SU-DHL-6 (cell line): ENCODE data around the gene EFCAB12.
"Not testable (repeated sequence)": the region's sequence is repeated elsewhere in the genome, so short reads cannot be mapped to it uniquely, and the experiment has no call there.

Experiments used
- H2AFZ ChIP-seq: fragments of 200-600 bp; sonication (generic); 2 replicates; pipeline ENCODE4 v1.6.1; 2014; ENCODE audit warnings: low read depth, mild to moderate bottlenecking, moderate library complexity, mixed read lengths, antibody characterized with exemption, low read length; ENCODE audit not compliant: severe bottlenecking
- H3F3A ChIP-seq: fragments of 200-600 bp; shearing (Covaris generic); 2 replicates; pipeline ENCODE4 v1.6.0; 2016; ENCODE audit warnings: antibody characterized with exemption, mild to moderate bottlenecking; ENCODE audit not compliant: insufficient read depth
- H3K27ac ChIP-seq: fragments of 200-600 bp; sonication (generic); 2 replicates; pipeline ENCODE4 v1.5.1; 2016; ENCODE audit warnings: low read depth, mild to moderate bottlenecking, low read length, moderate library complexity, mixed read lengths
- H3K27me3 ChIP-seq: fragments of 200-600 bp; sonication (generic), shearing (Covaris generic); 2 replicates; pipeline ENCODE4 v1.6.0; 2014; ENCODE audit warnings: mild to moderate bottlenecking, low read length
- H3K36me3 ChIP-seq: fragments of 200-600 bp; sonication (generic); 2 replicates; pipeline ENCODE4 v1.6.1; 2014; ENCODE audit warnings: mild to moderate bottlenecking, low read length, mixed read lengths
- H3K4me2 ChIP-seq: fragments of 300-600, 200-600 bp; shearing (Covaris generic), sonication (generic); 2 replicates; pipeline ENCODE4 v1.6.0; 2014; ENCODE audit warnings: low read length, low read depth, mild to moderate bottlenecking; ENCODE audit not compliant: poor library complexity, severe bottlenecking
- H3K4me3 ChIP-seq: fragments of 200-600 bp; sonication (generic); 2 replicates; pipeline ENCODE4 v1.5.1; 2014; ENCODE audit warnings: antibody characterized with exemption, low read length, mild to moderate bottlenecking, mixed read lengths; ENCODE audit not compliant: insufficient read depth, poor library complexity, severe bottlenecking
- H3K79me2 ChIP-seq: fragments of 200-600 bp; sonication (generic); 2 replicates; pipeline ENCODE4 v1.6.1; 2014; ENCODE audit warnings: mild to moderate bottlenecking, low read length, moderate library complexity; ENCODE audit not compliant: insufficient read depth
- H3K9ac ChIP-seq: fragments of 200-600 bp; sonication (generic); 2 replicates; pipeline ENCODE4 v1.7.0; 2014; ENCODE audit warnings: mild to moderate bottlenecking, low read length
- H3K9me2 ChIP-seq: fragments of 200-600 bp; sonication (generic); replicated peaks from 2 replicates; pipeline ENCODE4 v1.6.1; 2014; ENCODE audit warnings: low read length; ENCODE audit not compliant: insufficient read depth
- H3K9me3 ChIP-seq: fragments of 200-600 bp; sonication (generic); 2 replicates; pipeline ENCODE4 v1.6.1; 2014; ENCODE audit warnings: low read length, mixed read lengths; ENCODE audit not compliant: insufficient read depth
- H4K20me1 ChIP-seq: fragments of 200-600 bp; sonication (generic); 2 replicates; pipeline ENCODE4 v1.6.1; 2014; ENCODE audit warnings: low read depth, mild to moderate bottlenecking, antibody characterized with exemption, low read length, moderate library complexity, mixed read lengths
- EZH2phosphoT487 ChIP-seq: fragments of 200-600 bp; sonication (generic), shearing (Covaris generic); conservative IDR thresholded peaks from 2 replicates; pipeline ENCODE4 v1.6.1; 2018; ENCODE audit warnings: mild to moderate bottlenecking, antibody characterized with exemption, low read length, moderate library complexity, mixed read lengths
- TF ChIP-seq, protein P1 (sequence below): fragments of 200-600 bp; sonication (generic); IDR thresholded peaks from one replicate; pipeline ENCODE4 v1.5.1; 2017; ENCODE audit warnings: antibody characterized with exemption, mild to moderate bottlenecking, low read length, moderate library complexity; ENCODE audit not compliant: insufficient read depth, poor library complexity, severe bottlenecking

EFCAB12 gene

DNA sequence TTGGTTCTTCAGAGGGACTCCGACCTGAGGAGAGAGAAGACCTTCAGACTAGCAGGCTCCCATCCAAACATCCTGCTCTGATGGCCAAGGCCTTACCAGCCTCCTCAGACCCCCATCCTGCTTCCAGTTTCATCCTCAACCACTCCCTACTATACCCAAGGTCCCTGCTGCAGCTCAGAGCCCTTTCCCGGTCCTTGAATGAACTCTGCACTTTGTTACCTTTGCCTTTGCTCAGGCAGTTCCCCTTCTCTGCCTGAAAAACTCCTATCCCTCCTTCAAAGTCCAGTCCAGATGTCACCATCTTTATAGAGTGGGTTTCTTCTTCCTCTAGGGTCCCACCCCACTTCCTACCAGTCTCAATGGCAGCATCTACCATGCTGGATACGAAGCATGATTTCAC, 13.1 kb downstream of the EFCAB12 start:
- Histone ChIP-seq H3K9ac (no peak overlapping the region), H3K36me3 (no peaks in the 10 kb centered on the region), H3K4me2 (no peak overlapping the region), H3K9me3 (no peaks in the 10 kb centered on the region), H3K4me3 (no peak overlapping the region), H3K9me2 (no peaks in the 10 kb centered on the region), H3F3A (no peaks in the 10 kb centered on the region), H3K79me2 (no peaks in the 10 kb centered on the region), H2AFZ (no peak overlapping the region), H3K27me3 (no peaks in the 10 kb centered on the region), H3K27ac (no peak overlapping the region), H4K20me1 (no peaks in the 10 kb centered on the region)
- TF ChIP-seq, protein P1, sequence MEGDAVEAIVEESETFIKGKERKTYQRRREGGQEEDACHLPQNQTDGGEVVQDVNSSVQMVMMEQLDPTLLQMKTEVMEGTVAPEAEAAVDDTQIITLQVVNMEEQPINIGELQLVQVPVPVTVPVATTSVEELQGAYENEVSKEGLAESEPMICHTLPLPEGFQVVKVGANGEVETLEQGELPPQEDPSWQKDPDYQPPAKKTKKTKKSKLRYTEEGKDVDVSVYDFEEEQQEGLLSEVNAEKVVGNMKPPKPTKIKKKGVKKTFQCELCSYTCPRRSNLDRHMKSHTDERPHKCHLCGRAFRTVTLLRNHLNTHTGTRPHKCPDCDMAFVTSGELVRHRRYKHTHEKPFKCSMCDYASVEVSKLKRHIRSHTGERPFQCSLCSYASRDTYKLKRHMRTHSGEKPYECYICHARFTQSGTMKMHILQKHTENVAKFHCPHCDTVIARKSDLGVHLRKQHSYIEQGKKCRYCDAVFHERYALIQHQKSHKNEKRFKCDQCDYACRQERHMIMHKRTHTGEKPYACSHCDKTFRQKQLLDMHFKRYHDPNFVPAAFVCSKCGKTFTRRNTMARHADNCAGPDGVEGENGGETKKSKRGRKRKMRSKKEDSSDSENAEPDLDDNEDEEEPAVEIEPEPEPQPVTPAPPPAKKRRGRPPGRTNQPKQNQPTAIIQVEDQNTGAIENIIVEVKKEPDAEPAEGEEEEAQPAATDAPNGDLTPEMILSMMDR, result no peak

DNA sequence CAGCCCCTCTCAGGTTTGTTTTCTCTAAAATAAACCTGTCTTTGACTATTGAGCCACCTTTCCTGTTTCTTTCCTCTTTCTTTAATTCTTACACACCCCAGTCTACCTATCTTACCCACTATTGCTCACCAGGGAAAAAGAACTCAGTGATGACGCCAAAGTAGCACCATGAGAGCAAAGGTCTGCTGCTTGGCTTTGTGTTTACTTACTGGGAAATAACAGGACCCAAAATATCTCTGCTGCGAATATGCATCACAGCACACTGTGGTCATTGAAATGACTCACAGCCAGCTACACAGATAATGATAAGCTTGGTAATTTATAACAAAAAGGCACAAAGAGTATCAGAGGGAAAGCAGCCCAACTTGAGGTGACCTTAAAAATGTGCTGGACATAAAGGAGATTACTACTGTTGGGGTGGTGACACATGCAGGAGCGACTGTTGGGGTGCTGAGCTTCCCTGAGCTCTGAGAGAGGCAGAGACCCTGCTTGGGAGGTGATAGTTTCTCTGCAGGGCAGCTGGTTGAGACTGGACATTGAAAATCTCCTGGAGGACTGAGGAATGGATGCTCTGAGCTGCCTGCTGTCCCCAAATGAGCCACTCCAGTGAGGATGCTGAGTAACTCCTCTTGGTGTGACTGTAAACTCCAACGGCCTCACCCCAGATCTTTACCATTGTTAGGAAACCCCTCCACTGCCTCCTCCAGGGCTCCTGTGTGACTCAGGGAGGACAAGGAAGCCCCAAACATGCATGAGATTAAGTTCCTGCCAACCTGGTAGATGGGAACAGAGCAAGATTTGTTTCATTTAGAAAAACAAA, 14.5 kb downstream of the EFCAB12 start:
- no peaks in the 10 kb centered on the region for H4K20me1 ChIP-seq
- H3K27me3 ChIP-seq, result no peaks in the 10 kb centered on the region
- no peak overlapping the region for H3K9ac ChIP-seq
- TF ChIP-seq EZH2phosphoT487, result no peak
- TF ChIP-seq, protein P1, result no peak
- H3K9me3 ChIP-seq, result no peaks in the 10 kb centered on the region
- no peak overlapping the region for H2AFZ ChIP-seq
- no peak overlapping the region for H3K27ac ChIP-seq
- H3K4me3 ChIP-seq, result no peak overlapping the region
- no peaks in the 10 kb centered on the region for H3F3A ChIP-seq
- H3K9me2 ChIP-seq, result no peaks in the 10 kb centered on the region
- H3K4me2 ChIP-seq, result no peak overlapping the region
- H3K36me3 ChIP-seq, result no peaks in the 10 kb centered on the region
- no peaks in the 10 kb centered on the region for H3K79me2 ChIP-seq

DNA sequence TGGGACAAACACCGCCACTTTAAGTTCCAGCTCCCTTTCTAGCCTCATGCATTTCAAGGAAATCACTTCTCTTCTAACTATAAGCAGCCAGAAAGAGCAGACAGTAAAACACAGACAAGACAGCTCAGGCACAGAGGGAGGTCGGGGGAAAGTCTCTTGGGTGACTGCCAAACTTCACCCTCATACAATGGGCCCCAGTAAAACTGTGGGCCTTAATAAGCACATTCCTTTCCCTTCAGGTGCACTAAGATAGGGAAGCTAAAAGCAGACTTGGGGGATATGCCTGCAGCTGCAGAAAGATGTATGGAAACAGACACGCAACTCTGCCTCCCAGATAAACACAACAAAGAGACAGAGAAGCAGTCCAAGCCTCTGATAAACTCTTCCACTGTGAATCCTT, 15.2 kb downstream of the EFCAB12 start:
- not testable (repeated sequence) for H3K79me2 ChIP-seq, H3K4me2 ChIP-seq, H3F3A ChIP-seq, H4K20me1 ChIP-seq, H3K9me2 ChIP-seq, H3K9ac ChIP-seq, H3K27ac ChIP-seq, H3K9me3 ChIP-seq, H2AFZ ChIP-seq, H3K27me3 ChIP-seq, H3K4me3 ChIP-seq, H3K36me3 ChIP-seq

DNA sequence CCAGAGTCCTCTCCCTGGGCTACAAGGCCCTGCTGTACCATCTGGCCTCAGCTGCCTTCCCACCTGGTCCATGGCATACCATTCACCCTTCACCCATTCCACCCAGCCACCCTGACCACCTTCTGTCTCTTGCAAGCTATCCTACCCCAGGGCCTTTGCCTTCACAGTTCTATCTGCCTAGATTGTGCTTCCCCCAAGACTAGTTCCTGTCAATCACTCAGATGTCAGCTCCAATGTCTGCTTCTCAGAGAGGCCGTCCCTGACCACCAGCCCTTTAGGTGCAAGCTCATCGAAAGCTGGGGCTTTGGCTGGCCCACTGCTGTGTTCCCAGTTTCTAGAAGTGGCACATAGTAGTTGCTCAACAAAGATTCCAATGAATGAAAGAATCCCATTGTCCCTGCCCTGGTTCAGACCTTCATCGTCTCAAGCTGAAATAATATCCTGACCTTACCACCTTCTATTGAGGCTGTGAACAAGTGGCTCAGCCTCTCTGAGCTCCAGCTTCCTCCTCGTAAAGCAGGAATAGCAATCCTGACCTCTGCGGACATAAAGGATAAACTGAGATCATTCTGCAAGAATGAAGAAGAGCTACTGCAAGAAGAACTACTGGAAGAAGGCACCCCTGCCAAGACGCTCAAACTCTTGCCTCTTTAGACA, 15.8 kb downstream of the EFCAB12 start:
- Histone ChIP-seq H3K9ac (no peak overlapping the region), H3K9me2 (no peaks in the 10 kb centered on the region), H3K27ac (no peak overlapping the region), H3K79me2 (no peaks in the 10 kb centered on the region), H3K4me2 (no peak overlapping the region), H3K27me3 (no peaks in the 10 kb centered on the region), H3K36me3 (no peaks in the 10 kb centered on the region), H3K9me3 (no peaks in the 10 kb centered on the region), H2AFZ (no peak overlapping the region), H3F3A (no peaks in the 10 kb centered on the region), H3K4me3 (no peak overlapping the region), H4K20me1 (no peaks in the 10 kb centered on the region)
- TF ChIP-seq EZH2phosphoT487, result no peak
- TF ChIP-seq, protein P1, result no peak
